IMR-90 (cell line): ENCODE results near the gene FGFRL1. TPM values are rescaled to one million over a fixed set of nuclear protein-coding genes. Genes with fewer than 3 reads are reported as not detected.

Experiments used
- ATAC-seq: fragments of 200-7000 bp; cut with Tn5 transposase; 2 replicates; pipeline ENCODE4 v1.9.1; 2020; ENCODE audit warnings: low read depth, mild to moderate bottlenecking, moderate library complexity
- BruUV-seq: library from RNA; stranded (reverse); fragments of 400-500 nt; replicated peaks from 2 replicates; lab custom pipeline; 2021; lab: Mats Ljungman, UMichigan
- CTCF ChIA-PET: fragments of 300-600 bp; formaldehyde crosslinking; extraction: SDS; loops from one replicate; lab custom pipeline; 2021; ENCODE audit warnings: antibody characterized with exemption; lab: Yijun Ruan, JAX
- POLR2A ChIA-PET: fragments of 300-600 bp; sonication (Branson Sonifier 250); formaldehyde crosslinking; loops from one replicate; lab custom pipeline; 2022; ENCODE audit warnings: antibody characterized with exemption; ENCODE audit not compliant: unreplicated experiment; lab: Charles Lee
- DNase-seq: peaks from one replicate; pipeline ENCODE4 v3.0.0; 2013
- H2AFZ ChIP-seq: replicated peaks from 2 replicates; pipeline ENCODE3; 2013; ENCODE audit warnings: low read length, mild to moderate bottlenecking; ENCODE audit not compliant: poor library complexity
- H2AK5ac ChIP-seq: 2 replicates; pipeline ENCODE4 v1.6.1; 2013; ENCODE audit warnings: low read depth, low read length, inconsistent platforms
- H2AK9ac ChIP-seq: replicated peaks from 2 replicates; pipeline ENCODE3; 2013; ENCODE audit warnings: mild to moderate bottlenecking, low read depth, low read length, moderate library complexity; ENCODE audit not compliant: poor library complexity
- H2BK120ac ChIP-seq: 2 replicates; pipeline ENCODE4 v1.6.1; 2013; ENCODE audit warnings: low read depth, low read length, inconsistent platforms
- H2BK15ac ChIP-seq: 3 replicates; pipeline ENCODE4 v1.6.1; 2013; ENCODE audit warnings: low read depth, low read length, inconsistent platforms
- H2BK20ac ChIP-seq: 2 replicates; pipeline ENCODE4 v1.6.1; 2013; ENCODE audit warnings: low read depth, mild to moderate bottlenecking, inconsistent platforms, low read length, moderate library complexity
- H2BK5ac ChIP-seq: 2 replicates; pipeline ENCODE4 v1.6.1; 2013; ENCODE audit warnings: mild to moderate bottlenecking, low read depth, low read length, inconsistent platforms; ENCODE audit not compliant: poor library complexity, severe bottlenecking
- H3K14ac ChIP-seq: replicated peaks from 2 replicates; pipeline ENCODE4 v1.6.1; 2013; ENCODE audit warnings: low read depth, low read length, inconsistent platforms
- H3K18ac ChIP-seq: 2 replicates; pipeline ENCODE4 v1.6.1; 2013; ENCODE audit warnings: low read depth, low read length, control low read depth
- H3K23ac ChIP-seq: 2 replicates; pipeline ENCODE4 v1.6.1; 2013; ENCODE audit warnings: low read depth, low read length, inconsistent platforms
- H3K27ac ChIP-seq: 2 replicates; pipeline ENCODE4 v1.5.1; 2013; ENCODE audit warnings: mild to moderate bottlenecking, control low read depth, low read length; ENCODE audit not compliant: insufficient read depth
- H3K27me3 ChIP-seq: 2 replicates; pipeline ENCODE4 v1.6.1; 2013; ENCODE audit warnings: low read length; ENCODE audit not compliant: control insufficient read depth, insufficient read depth
- H3K36me3 ChIP-seq: 2 replicates; pipeline ENCODE4 v1.6.1; 2013; ENCODE audit warnings: low read length, mixed read lengths; ENCODE audit not compliant: control insufficient read depth, insufficient read depth
- H3K4ac ChIP-seq: 2 replicates; pipeline ENCODE4 v1.6.1; 2013; ENCODE audit warnings: low read depth, low read length, inconsistent platforms
- H3K4me1 ChIP-seq: 2 replicates; pipeline ENCODE4 v1.6.1; 2013; ENCODE audit warnings: low read length, mixed read lengths; ENCODE audit not compliant: control insufficient read depth, insufficient read depth
- H3K4me2 ChIP-seq: 2 replicates; pipeline ENCODE4 v1.6.1; 2013; ENCODE audit warnings: low read depth, mild to moderate bottlenecking, control low read depth, low read length, moderate library complexity
- H3K4me3 ChIP-seq: 2 replicates; pipeline ENCODE4 v1.5.1; 2013; ENCODE audit warnings: low read depth, mild to moderate bottlenecking, control low read depth, low read length, moderate library complexity; ENCODE audit not compliant: insufficient read depth
- H3K56ac ChIP-seq: 2 replicates; pipeline ENCODE4 v1.6.1; 2013; ENCODE audit warnings: low read length, inconsistent platforms; ENCODE audit not compliant: insufficient read depth; ENCODE audit errors: extremely low read depth
- H3K79me1 ChIP-seq, 2 experiments: 2 replicates each; pipeline ENCODE4 v1.6.1; 2013; ENCODE audit warnings: low read length in 2 of 2, inconsistent platforms in 1 of 2, low read depth in 1 of 2
- H3K9ac ChIP-seq: 2 replicates; pipeline ENCODE4 v1.6.1; 2013; ENCODE audit warnings: low read depth, low read length, control low read depth
- H3K9me1 ChIP-seq: 2 replicates; pipeline ENCODE4 v1.6.1; 2013; ENCODE audit warnings: low read length, inconsistent platforms; ENCODE audit not compliant: insufficient read depth
- H3K9me3 ChIP-seq: 2 replicates; pipeline ENCODE4 v1.6.1; 2013; ENCODE audit warnings: low read length; ENCODE audit not compliant: control insufficient read depth, insufficient read depth
- H4K20me1 ChIP-seq: 2 replicates; pipeline ENCODE4 v1.6.1; 2013; ENCODE audit warnings: low read length, inconsistent platforms; ENCODE audit not compliant: insufficient read depth
- H4K5ac ChIP-seq: 2 replicates; pipeline ENCODE4 v1.6.1; 2013; ENCODE audit warnings: mild to moderate bottlenecking, low read depth, low read length, control low read depth
- H4K8ac ChIP-seq, 2 experiments: 2 replicates each; pipeline ENCODE4 v1.6.1; 2013; ENCODE audit warnings: low read depth in 2 of 2, low read length in 2 of 2, control low read depth in 1 of 2, inconsistent platforms in 1 of 2
- H4K91ac ChIP-seq: 2 replicates; pipeline ENCODE4 v1.6.1; 2013; ENCODE audit warnings: low read depth, low read length, inconsistent platforms; ENCODE audit not compliant: insufficient read depth
- BHLHE40 ChIP-seq: fragments of 150-350 bp; IDR thresholded peaks from 2 replicates; pipeline ENCODE4 v1.6.1; 2016; ENCODE audit warnings: mild to moderate bottlenecking, low read depth, low read length
- CEBPB ChIP-seq: IDR thresholded peaks from 2 replicates; pipeline ENCODE4 v1.6.1; 2012; ENCODE audit warnings: low read depth, low read length, improper control_type of control experiment
- CHD1 ChIP-seq: IDR thresholded peaks from 2 replicates; pipeline ENCODE4 v1.6.1; 2012; ENCODE audit warnings: low read depth, low read length, improper control_type of control experiment
- CTCF ChIP-seq: conservative IDR thresholded peaks from 2 replicates; pipeline ENCODE4 v1.5.1; 2012; ENCODE audit warnings: mild to moderate bottlenecking, low read depth, low read length, improper control_type of control experiment
- ELK1 ChIP-seq: fragments of 150-350 bp; IDR thresholded peaks from 2 replicates; pipeline ENCODE4 v1.6.1; 2016; ENCODE audit warnings: low read depth, mild to moderate bottlenecking, low read length, moderate library complexity, borderline replicate concordance
- FOS ChIP-seq: fragments of 150-350 bp; IDR thresholded peaks from 2 replicates; pipeline ENCODE4 v1.6.1; 2016; ENCODE audit warnings: low read depth, low read length
- MAZ ChIP-seq: IDR thresholded peaks from 2 replicates; pipeline ENCODE4 v1.6.1; 2012; ENCODE audit warnings: low read depth, mild to moderate bottlenecking, low read length, improper control_type of control experiment, moderate library complexity, borderline replicate concordance
- MXI1 ChIP-seq: IDR thresholded peaks from 2 replicates; pipeline ENCODE4 v1.6.1; 2012; ENCODE audit warnings: low read depth, mild to moderate bottlenecking, low read length, moderate library complexity, borderline replicate concordance
- NFE2L2 ChIP-seq: fragments of 150-350 bp; IDR thresholded peaks from 2 replicates; pipeline ENCODE4 v1.6.1; 2016; ENCODE audit warnings: low read depth, mild to moderate bottlenecking, low read length
- POLR2A ChIP-seq: IDR thresholded peaks from 2 replicates; pipeline ENCODE4 v1.6.1; 2012; ENCODE audit warnings: mild to moderate bottlenecking, low read depth, low read length
- RAD21 ChIP-seq: IDR thresholded peaks from 2 replicates; pipeline ENCODE4 v1.6.1; 2012; ENCODE audit warnings: low read length, improper control_type of control experiment
- RCOR1 ChIP-seq: IDR thresholded peaks from 2 replicates; pipeline ENCODE4 v1.6.1; 2012; ENCODE audit warnings: mild to moderate bottlenecking, low read length, improper control_type of control experiment; ENCODE audit not compliant: insufficient replicate concordance
- RFX5 ChIP-seq: IDR thresholded peaks from 2 replicates; pipeline ENCODE4 v1.8.0; 2012; ENCODE audit warnings: low read depth, mild to moderate bottlenecking, low read length, moderate library complexity
- SMC3 ChIP-seq: fragments of 150-350 bp; IDR thresholded peaks from 2 replicates; pipeline ENCODE4 v1.6.1; 2016; ENCODE audit warnings: low read depth, mild to moderate bottlenecking, antibody characterized with exemption, low read length, moderate library complexity
- USF2 ChIP-seq: fragments of 150-350 bp; IDR thresholded peaks from 2 replicates; pipeline ENCODE4 v1.6.1; 2017; ENCODE audit warnings: mild to moderate bottlenecking, antibody characterized with exemption, low read length, low read depth
- WGBS, 2 experiments: methylation state at CpG; one replicate each; pipeline versions ENCODE4 v1.1.5 to v1.1.7; 2013; ENCODE audit warnings: missing lambda C conversion rate in 2 of 2; ENCODE audit not compliant: insufficient read length in 1 of 2; ENCODE audit errors: extremely low coverage in 2 of 2; 5-methylcytosine and 5-hydroxymethylcytosine counted together
- dilution Hi-C: fragments of 300-500 bp; cut with HindIII; formaldehyde crosslinking; loops from one replicate; pipeline ENCODE4 v1.14.3; 2018; ENCODE audit warnings: low sequenced_read_pairs; ENCODE audit not compliant: unreplicated experiment
- in situ Hi-C: fragments of 300-500 bp; cut with MboI; formaldehyde crosslinking; loops from 3 replicates; pipeline ENCODE4 v1.14.3; 2019; ENCODE audit warnings: low sequenced_read_pairs, inconsistent platforms, mixed read lengths
- intact Hi-C: fragments of 100-400 bp; cut with micrococcal nuclease; formaldehyde crosslinking; loops from 2 replicates; pipeline ENCODE4 v1.10.0; 2022
- polyA plus RNA-seq, 3 experiments: library from polyadenylated mRNA; depleted of rRNA; stranded (reverse); fragments of >200 nt; gene quantifications; 2 replicates each; pipeline ENCODE4 v1.2.3, GENCODE V29; 2012; ENCODE audit warnings: low replicate concordance in 1 of 3
- total RNA-seq: library from RNA; depleted of rRNA; stranded (reverse); fragments of >200 nt; gene quantifications from 2 replicates; pipeline ENCODE4 v1.2.3, GENCODE V29; 2012

The FGFRL1 gene
- total and polyA plus RNA-seq, 2 of the 4 experiments (the other 2 are of a cell fraction), result 49.3 to 78.8 TPM

GRCh38 chr4:998096-998691 lies 13.2 kb upstream of the FGFRL1 start:
- Histone ChIP-seq H3K27ac (no peak overlapping the region), H3K79me1 (no peaks in the 10 kb centered on the region), H3K23ac (no peak overlapping the region), H2AK9ac (peak overlapping the region; percentile 82), H3K14ac (no peak overlapping the region), H3K56ac (no peak overlapping the region), H3K18ac (no peak overlapping the region), H2AK5ac (no peak overlapping the region), H3K4ac (no peak overlapping the region), H2BK15ac (no peak overlapping the region), H2BK20ac (no peak overlapping the region), H3K36me3 (no peaks in the 10 kb centered on the region), H3K4me1 (peaks cover 2% of the 10 kb centered on the region; the same call in 1 of the 2 replicates), H3K9me3 (no peaks in the 10 kb centered on the region; the same call in 1 of the 2 replicates), H4K20me1 (peaks cover 11% of the 10 kb centered on the region), H3K9ac (no peak overlapping the region), H2BK120ac (no peak overlapping the region), H4K8ac (no peak overlapping the region), H4K5ac (no peak overlapping the region), H2AFZ (no peak overlapping the region), H3K27me3 (peaks cover 58% of the 10 kb centered on the region), H4K91ac (no peak overlapping the region), H2BK5ac (no peak overlapping the region), H3K4me2 (no peak overlapping the region), H3K4me3 (no peak overlapping the region), H3K9me1 (no peaks in the 10 kb centered on the region)
- CTCF ChIA-PET, result no interaction called here
- in situ Hi-C loops (no loop called here), dilution Hi-C loops (no loop called here), intact Hi-C loops (no loop called here)
- no peak for TF ChIP-seq MXI1
- no peak for TF ChIP-seq CEBPB
- no peak for TF ChIP-seq ELK1
- no peak for TF ChIP-seq RAD21
- no peak for TF ChIP-seq CTCF
- TF ChIP-seq NFE2L2, result no peak
- no peak for TF ChIP-seq SMC3
- no peak for TF ChIP-seq RCOR1
- no peak for TF ChIP-seq POLR2A
- TF ChIP-seq BHLHE40, result no peak
- no peak for TF ChIP-seq USF2
- TF ChIP-seq MAZ, result no peak
- no peak for TF ChIP-seq RFX5
- no peak for TF ChIP-seq FOS
- TF ChIP-seq CHD1, result no peak
- POLR2A ChIA-PET, result no interaction called here
- ATAC-seq, result no peak
- DNase-seq, result no peak
- no TSS peak for BruUV-seq
- WGBS, 2 experiments, result 40% methylated on average over 5 of the region's 12 CpGs; no CpG with 5 or more reads in 1 of the 2 experiments
